Trophoblast cell (in vitro differentiated cells and primary cell): ENCODE data around the gene CYP46A1.

Experiments used
- DNase-seq, 2 donors: peaks; one replicate each; pipeline ENCODE4 v3.0.0-alpha.2; 2016
- H2AFZ ChIP-seq: 2 replicates; pipeline ENCODE4 v1.6.1; 2013; ENCODE audit warnings: low read length, moderate library complexity, mild to moderate bottlenecking; ENCODE audit not compliant: insufficient read depth, poor library complexity
- H2AK5ac ChIP-seq: 2 replicates; pipeline ENCODE4 v1.6.1; 2013; ENCODE audit warnings: mild to moderate bottlenecking, low read length
- H2BK120ac ChIP-seq: 2 replicates; pipeline ENCODE4 v1.6.1; 2013; ENCODE audit warnings: low read length, mild to moderate bottlenecking, moderate library complexity; ENCODE audit not compliant: insufficient read depth, poor library complexity
- H2BK12ac ChIP-seq: 2 replicates; pipeline ENCODE4 v1.6.1; 2013; ENCODE audit warnings: mild to moderate bottlenecking, low read length, moderate library complexity
- H2BK5ac ChIP-seq: 2 replicates; pipeline ENCODE4 v1.6.1; 2013; ENCODE audit warnings: low read length, low read depth, moderate library complexity, mild to moderate bottlenecking; ENCODE audit not compliant: poor library complexity
- H3K14ac ChIP-seq: 2 replicates; pipeline ENCODE4 v1.6.1; 2013; ENCODE audit warnings: mild to moderate bottlenecking, low read length
- H3K18ac ChIP-seq: 2 replicates; pipeline ENCODE4 v1.6.1; 2013; ENCODE audit warnings: mild to moderate bottlenecking, low read length
- H3K23ac ChIP-seq: 2 replicates; pipeline ENCODE4 v1.6.1; 2013; ENCODE audit warnings: low read length
- H3K27ac ChIP-seq: 2 replicates; pipeline ENCODE4 v1.5.1; 2013; ENCODE audit warnings: low read depth, mild to moderate bottlenecking, inconsistent platforms, low read length, moderate library complexity
- H3K27me3 ChIP-seq: 2 replicates; pipeline ENCODE4 v1.6.1; 2013; ENCODE audit warnings: inconsistent platforms, mild to moderate bottlenecking, low read length, moderate library complexity; ENCODE audit not compliant: insufficient read depth
- H3K36me3 ChIP-seq, 2 experiments: 1 replicate in 1 of 2; 2 replicates in 1 of 2; pipeline ENCODE4 v1.6.1; 2013; ENCODE audit warnings: low read length in 2 of 2, mild to moderate bottlenecking in 2 of 2, moderate library complexity in 1 of 2; ENCODE audit not compliant: insufficient read depth in 2 of 2, control insufficient read depth in 1 of 2
- H3K4ac ChIP-seq: 2 replicates; pipeline ENCODE4 v1.6.1; 2013; ENCODE audit warnings: low read depth, mild to moderate bottlenecking, low read length, moderate library complexity
- H3K4me1 ChIP-seq, 2 experiments: 1 replicate in 1 of 2; 2 replicates in 1 of 2; pipeline ENCODE4 v1.6.1; 2013; ENCODE audit warnings: low read length in 2 of 2, mild to moderate bottlenecking in 2 of 2, moderate library complexity in 1 of 2; ENCODE audit not compliant: insufficient read depth in 2 of 2, control insufficient read depth in 1 of 2
- H3K4me2 ChIP-seq: 2 replicates; pipeline ENCODE4 v1.6.1; 2013; ENCODE audit warnings: inconsistent platforms, mild to moderate bottlenecking, low read length, moderate library complexity
- H3K4me3 ChIP-seq: 2 replicates; pipeline ENCODE4 v1.5.1; 2013; ENCODE audit warnings: mild to moderate bottlenecking, low read depth, low read length, inconsistent platforms
- H3K79me1 ChIP-seq: one replicate; pipeline ENCODE4 v1.6.1; 2013; ENCODE audit warnings: low read length
- H3K79me2 ChIP-seq: 2 replicates; pipeline ENCODE4 v1.6.1; 2013; ENCODE audit warnings: low read length, mild to moderate bottlenecking; ENCODE audit not compliant: control insufficient read depth, insufficient read depth, poor library complexity
- H3K9ac ChIP-seq: 2 replicates; pipeline ENCODE4 v1.6.1; 2013; ENCODE audit warnings: mild to moderate bottlenecking, low read length
- H3K9me3 ChIP-seq: 2 replicates; pipeline ENCODE4 v1.6.1; 2013; ENCODE audit warnings: low read depth, mild to moderate bottlenecking, control low read depth, inconsistent platforms, low read length; ENCODE audit not compliant: insufficient read depth
- H4K12ac ChIP-seq: 2 replicates; pipeline ENCODE4 v1.6.1; 2013; ENCODE audit warnings: low read depth, mild to moderate bottlenecking, low read length, moderate library complexity
- H4K8ac ChIP-seq: 2 replicates; pipeline ENCODE4 v1.6.1; 2013; ENCODE audit warnings: low read depth, mild to moderate bottlenecking, low read length, moderate library complexity
- H4K91ac ChIP-seq: one replicate; pipeline ENCODE4 v1.6.1; 2013; ENCODE audit warnings: low read depth, mild to moderate bottlenecking, low read length, moderate library complexity
- WGBS: extraction: QIAGEN DNeasy Blood & Tissue Kit; methylation state at CpG from one replicate; pipeline ENCODE4 v1.1.7; 2013; ENCODE audit warnings: missing lambda C conversion rate; ENCODE audit not compliant: insufficient read length, insufficient coverage; ENCODE audit errors: extremely low coverage; 5-methylcytosine and 5-hydroxymethylcytosine counted together

The CYP46A1 gene

DNA sequence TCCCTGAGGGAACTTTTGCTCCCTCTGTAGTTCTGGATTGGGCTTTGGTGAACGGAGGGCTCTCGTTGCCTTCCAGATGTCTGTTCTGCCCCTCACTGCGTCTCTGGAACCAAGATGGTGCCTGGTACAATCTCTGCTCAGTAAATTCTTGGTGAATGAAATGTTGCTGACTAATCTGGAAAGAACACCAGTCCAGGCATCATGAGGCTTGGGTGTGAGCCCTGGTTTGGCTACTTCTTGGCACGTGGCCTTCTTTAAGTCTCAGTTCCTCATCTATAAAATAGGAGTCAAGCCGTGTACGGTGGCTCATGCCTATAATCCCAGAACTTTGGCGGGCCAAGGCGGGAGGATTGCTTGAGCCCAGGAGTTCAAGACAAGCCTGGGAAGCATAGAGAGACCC lies 34.9 kb upstream of the CYP46A1 start:
- Histone ChIP-seq H3K18ac (no peak overlapping the region), H2BK12ac (no peak overlapping the region), H2BK120ac (no peak overlapping the region), H3K4me3 (no peak overlapping the region), H3K36me3 (peaks cover 0 to 3% of the 10 kb centered on the region in 2 experiments), H4K12ac (no peak overlapping the region), H2AK5ac (no peak overlapping the region), H3K14ac (no peak overlapping the region), H3K27ac (no peak overlapping the region), H2BK5ac (no peak overlapping the region), H3K9ac (no peak overlapping the region), H3K4ac (no peak overlapping the region), H3K79me1 (peaks cover 9% of the 10 kb centered on the region), H3K27me3 (no peaks in the 10 kb centered on the region), H2AFZ (no peak overlapping the region), H3K9me3 (peaks cover 6% of the 10 kb centered on the region), H3K4me2 (no peak overlapping the region), H3K4me1 (peaks cover 23% of the 10 kb centered on the region in 2 experiments), H4K8ac (no peak overlapping the region), H4K91ac (no peak overlapping the region), H3K79me2 (peaks cover 6% of the 10 kb centered on the region), H3K23ac (no peak overlapping the region)
- DNase-seq: no peak
- no CpG with 5 or more reads among the region's 8 CpGs for WGBS

DNA sequence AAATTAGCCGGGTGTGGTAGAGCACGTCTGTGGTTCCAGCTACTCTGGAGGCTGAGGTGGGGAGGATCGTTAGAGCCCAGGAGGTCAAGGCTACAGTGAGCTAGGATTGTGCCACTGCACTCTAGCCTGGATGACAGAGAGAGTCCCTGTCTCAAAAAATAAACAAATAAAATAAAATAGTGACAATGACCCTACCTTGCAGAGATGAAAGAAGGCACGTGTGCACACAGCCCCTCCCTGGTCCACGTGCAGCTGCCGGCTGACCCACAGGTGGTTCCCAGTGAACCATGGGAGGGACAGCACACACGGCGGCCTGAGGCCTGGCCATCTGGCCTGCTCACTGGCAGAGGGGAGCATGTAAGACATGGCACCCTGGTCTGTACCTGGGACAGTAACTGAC lies 34.5 kb upstream of the CYP46A1 start:
- H2BK120ac ChIP-seq: no peak overlapping the region
- no peak overlapping the region for H3K4me2 ChIP-seq
- H4K12ac ChIP-seq: no peak overlapping the region
- peaks cover 22 to 23% of the 10 kb centered on the region in 2 experiments for H3K4me1 ChIP-seq
- H2AFZ ChIP-seq: no peak overlapping the region
- no peak overlapping the region for H3K18ac ChIP-seq
- H3K9ac ChIP-seq: no peak overlapping the region
- no peak overlapping the region for H3K23ac ChIP-seq
- H4K8ac ChIP-seq: no peak overlapping the region
- H3K27me3 ChIP-seq: no peaks in the 10 kb centered on the region
- no peak overlapping the region for H3K4ac ChIP-seq
- peaks cover 6% of the 10 kb centered on the region for H3K79me2 ChIP-seq
- H3K4me3 ChIP-seq: no peak overlapping the region
- no peak overlapping the region for H3K14ac ChIP-seq
- no peak for DNase-seq
- H3K79me1 ChIP-seq: peaks cover 7% of the 10 kb centered on the region
- no peak overlapping the region for H3K27ac ChIP-seq
- H3K36me3 ChIP-seq: peaks cover 0 to 3% of the 10 kb centered on the region in 2 experiments
- H2BK5ac ChIP-seq: no peak overlapping the region
- H2AK5ac ChIP-seq: no peak overlapping the region
- no peak overlapping the region for H2BK12ac ChIP-seq
- no peak overlapping the region for H4K91ac ChIP-seq
- no CpG with 5 or more reads among the region's 8 CpGs for WGBS
- peaks cover 6% of the 10 kb centered on the region for H3K9me3 ChIP-seq

DNA sequence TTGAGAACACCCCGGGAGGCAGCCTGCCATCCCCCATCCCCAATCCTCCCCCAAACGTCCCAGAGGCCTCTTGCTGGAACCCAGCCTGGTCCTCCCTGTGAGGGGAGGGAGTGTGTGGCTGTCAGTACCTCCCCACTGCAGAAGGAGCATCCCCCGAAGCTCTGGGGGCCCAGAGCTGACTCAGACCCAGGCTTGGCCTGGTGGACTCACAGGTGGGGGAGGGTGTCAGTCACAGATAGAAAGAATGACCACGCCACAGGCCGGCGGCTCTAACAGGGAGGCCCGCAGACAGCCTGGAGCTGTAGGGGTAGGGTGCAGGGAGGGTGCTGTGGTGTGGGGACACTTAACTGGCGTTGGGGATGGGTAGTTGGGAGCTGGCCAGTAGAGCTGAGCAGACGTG lies 33.9 kb upstream of the CYP46A1 start:
- H3K4me1 ChIP-seq: peaks cover 17% of the 10 kb centered on the region in 2 experiments
- peaks cover 0 to 3% of the 10 kb centered on the region in 2 experiments for H3K36me3 ChIP-seq
- no peak overlapping the region for H3K18ac ChIP-seq
- H3K79me2 ChIP-seq: peaks cover 2% of the 10 kb centered on the region
- H2BK5ac ChIP-seq: no peak overlapping the region
- H3K4me2 ChIP-seq: no peak overlapping the region
- H3K27me3 ChIP-seq: no peaks in the 10 kb centered on the region
- H2AK5ac ChIP-seq: no peak overlapping the region
- H4K12ac ChIP-seq: no peak overlapping the region
- H3K23ac ChIP-seq: no peak overlapping the region
- H4K91ac ChIP-seq: no peak overlapping the region
- H2AFZ ChIP-seq: no peak overlapping the region
- no peak overlapping the region for H3K14ac ChIP-seq
- H3K9ac ChIP-seq: no peak overlapping the region
- no peak overlapping the region for H3K4me3 ChIP-seq
- H3K79me1 ChIP-seq: peaks cover 3% of the 10 kb centered on the region
- no peak overlapping the region for H3K4ac ChIP-seq
- DNase-seq: no peak
- no peak overlapping the region for H3K27ac ChIP-seq
- no CpG with 5 or more reads among the region's 9 CpGs for WGBS
- no peak overlapping the region for H4K8ac ChIP-seq
- H3K9me3 ChIP-seq: peaks cover 6% of the 10 kb centered on the region
- H2BK12ac ChIP-seq: peak overlapping the region; percentile 8
- no peak overlapping the region for H2BK120ac ChIP-seq

DNA sequence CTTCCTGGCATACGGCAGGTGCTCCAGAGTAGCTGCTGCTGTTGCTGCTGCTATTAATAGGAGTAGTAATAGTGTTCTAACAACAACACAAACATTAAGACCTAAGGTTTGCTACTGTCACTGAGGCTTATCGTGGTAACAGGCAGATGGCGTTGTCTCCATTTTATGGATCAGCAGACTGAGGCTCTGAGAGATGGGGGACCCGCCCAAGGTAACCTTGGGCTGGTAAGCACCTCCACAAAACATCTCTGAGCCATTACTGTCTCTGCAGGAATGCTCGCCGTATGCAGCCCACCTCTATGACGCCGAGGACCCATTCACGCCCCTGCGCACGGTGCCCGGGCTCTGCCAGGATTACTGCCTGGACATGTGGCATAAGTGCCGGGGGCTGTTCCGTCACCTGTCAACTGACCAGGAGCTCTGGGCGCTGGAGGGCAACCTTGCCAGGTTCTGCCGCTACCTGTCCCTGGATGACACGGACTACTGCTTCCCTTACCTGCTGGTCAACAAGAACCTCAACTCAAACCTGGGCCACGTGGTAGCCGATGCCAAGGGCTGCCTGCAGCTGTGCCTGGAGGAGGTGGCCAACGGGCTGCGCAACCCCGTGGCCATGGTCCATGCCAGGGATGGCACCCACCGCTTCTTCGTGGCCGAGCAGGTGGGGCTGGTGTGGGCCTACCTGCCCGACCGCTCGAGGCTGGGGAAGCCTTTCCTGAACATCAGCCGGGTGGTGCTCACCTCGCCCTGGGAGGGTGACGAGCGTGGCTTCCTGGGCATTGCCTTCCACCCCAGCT lies 31.9 kb upstream of the CYP46A1 start:
- H3K18ac ChIP-seq: no peak overlapping the region
- WGBS: no CpG with 5 or more reads among the region's 32 CpGs
- DNase-seq: no peak

More for the DNA sequence above, 31.9 kb upstream of the CYP46A1 start:
- no peak overlapping the region for H3K23ac ChIP-seq
- H4K12ac ChIP-seq: no peak overlapping the region
- H2AK5ac ChIP-seq: no peak overlapping the region
- H3K9me3 ChIP-seq: peaks cover 4% of the 10 kb centered on the region
- H3K36me3 ChIP-seq: peaks cover 0 to 3% of the 10 kb centered on the region in 2 experiments
- no peak overlapping the region for H4K91ac ChIP-seq
- H3K9ac ChIP-seq: no peak overlapping the region
- no peak overlapping the region for H4K8ac ChIP-seq
- H3K4me2 ChIP-seq: no peak overlapping the region
- no peaks in the 10 kb centered on the region for H3K79me1 ChIP-seq
- H3K4ac ChIP-seq: no peak overlapping the region
- peaks cover 7% of the 10 kb centered on the region in 2 experiments for H3K4me1 ChIP-seq
- no peak overlapping the region for H2BK5ac ChIP-seq
- H3K4me3 ChIP-seq: peak overlapping the region; percentile 18
- no peaks in the 10 kb centered on the region for H3K27me3 ChIP-seq
- no peak overlapping the region for H2BK12ac ChIP-seq
- H3K79me2 ChIP-seq: no peaks in the 10 kb centered on the region
- no peak overlapping the region for H3K14ac ChIP-seq
- no peak overlapping the region for H2AFZ ChIP-seq
- H2BK120ac ChIP-seq: no peak overlapping the region
- no peak overlapping the region for H3K27ac ChIP-seq
